Measurements from ENCODE around the gene SARS1. TPM values are rescaled to one million over a fixed set of nuclear protein-coding genes. Genes with fewer than 3 reads are reported as not detected.

Gene SARS1
- total and polyA plus RNA-seq, 2 of the 8 experiments (the other 6 are each of a cell fraction or from before 2014, with no cell fraction given): 83.1 to 146 TPM

DNA sequence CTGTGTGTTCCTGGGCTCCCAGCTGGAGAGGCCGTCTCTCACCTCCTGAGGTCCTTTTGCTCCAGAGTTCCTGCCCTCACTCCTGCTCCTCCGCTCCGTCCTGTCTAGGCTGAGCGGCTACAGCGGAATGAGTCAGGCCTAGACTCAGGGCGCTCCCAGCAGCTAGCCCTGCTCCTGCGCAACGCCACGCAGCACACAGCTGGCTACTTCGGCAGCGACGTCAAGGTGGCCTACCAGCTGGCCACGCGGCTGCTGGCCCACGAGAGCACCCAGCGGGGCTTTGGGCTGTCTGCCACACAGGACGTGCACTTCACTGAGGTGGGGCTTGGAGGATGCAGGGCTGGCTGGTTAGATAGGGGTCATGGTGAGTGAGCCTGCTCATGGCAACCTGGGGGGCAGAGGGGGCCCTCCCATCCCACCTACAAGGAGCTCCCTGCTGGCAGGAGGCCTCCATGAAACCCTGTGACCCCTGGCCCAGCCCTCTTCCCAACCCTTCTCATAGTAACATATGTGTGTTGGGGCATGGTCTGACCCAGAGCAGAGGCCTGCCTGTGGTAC is 54.1 kb downstream of the SARS1 start (continued):
- TF ChIP-seq, protein P1, sequence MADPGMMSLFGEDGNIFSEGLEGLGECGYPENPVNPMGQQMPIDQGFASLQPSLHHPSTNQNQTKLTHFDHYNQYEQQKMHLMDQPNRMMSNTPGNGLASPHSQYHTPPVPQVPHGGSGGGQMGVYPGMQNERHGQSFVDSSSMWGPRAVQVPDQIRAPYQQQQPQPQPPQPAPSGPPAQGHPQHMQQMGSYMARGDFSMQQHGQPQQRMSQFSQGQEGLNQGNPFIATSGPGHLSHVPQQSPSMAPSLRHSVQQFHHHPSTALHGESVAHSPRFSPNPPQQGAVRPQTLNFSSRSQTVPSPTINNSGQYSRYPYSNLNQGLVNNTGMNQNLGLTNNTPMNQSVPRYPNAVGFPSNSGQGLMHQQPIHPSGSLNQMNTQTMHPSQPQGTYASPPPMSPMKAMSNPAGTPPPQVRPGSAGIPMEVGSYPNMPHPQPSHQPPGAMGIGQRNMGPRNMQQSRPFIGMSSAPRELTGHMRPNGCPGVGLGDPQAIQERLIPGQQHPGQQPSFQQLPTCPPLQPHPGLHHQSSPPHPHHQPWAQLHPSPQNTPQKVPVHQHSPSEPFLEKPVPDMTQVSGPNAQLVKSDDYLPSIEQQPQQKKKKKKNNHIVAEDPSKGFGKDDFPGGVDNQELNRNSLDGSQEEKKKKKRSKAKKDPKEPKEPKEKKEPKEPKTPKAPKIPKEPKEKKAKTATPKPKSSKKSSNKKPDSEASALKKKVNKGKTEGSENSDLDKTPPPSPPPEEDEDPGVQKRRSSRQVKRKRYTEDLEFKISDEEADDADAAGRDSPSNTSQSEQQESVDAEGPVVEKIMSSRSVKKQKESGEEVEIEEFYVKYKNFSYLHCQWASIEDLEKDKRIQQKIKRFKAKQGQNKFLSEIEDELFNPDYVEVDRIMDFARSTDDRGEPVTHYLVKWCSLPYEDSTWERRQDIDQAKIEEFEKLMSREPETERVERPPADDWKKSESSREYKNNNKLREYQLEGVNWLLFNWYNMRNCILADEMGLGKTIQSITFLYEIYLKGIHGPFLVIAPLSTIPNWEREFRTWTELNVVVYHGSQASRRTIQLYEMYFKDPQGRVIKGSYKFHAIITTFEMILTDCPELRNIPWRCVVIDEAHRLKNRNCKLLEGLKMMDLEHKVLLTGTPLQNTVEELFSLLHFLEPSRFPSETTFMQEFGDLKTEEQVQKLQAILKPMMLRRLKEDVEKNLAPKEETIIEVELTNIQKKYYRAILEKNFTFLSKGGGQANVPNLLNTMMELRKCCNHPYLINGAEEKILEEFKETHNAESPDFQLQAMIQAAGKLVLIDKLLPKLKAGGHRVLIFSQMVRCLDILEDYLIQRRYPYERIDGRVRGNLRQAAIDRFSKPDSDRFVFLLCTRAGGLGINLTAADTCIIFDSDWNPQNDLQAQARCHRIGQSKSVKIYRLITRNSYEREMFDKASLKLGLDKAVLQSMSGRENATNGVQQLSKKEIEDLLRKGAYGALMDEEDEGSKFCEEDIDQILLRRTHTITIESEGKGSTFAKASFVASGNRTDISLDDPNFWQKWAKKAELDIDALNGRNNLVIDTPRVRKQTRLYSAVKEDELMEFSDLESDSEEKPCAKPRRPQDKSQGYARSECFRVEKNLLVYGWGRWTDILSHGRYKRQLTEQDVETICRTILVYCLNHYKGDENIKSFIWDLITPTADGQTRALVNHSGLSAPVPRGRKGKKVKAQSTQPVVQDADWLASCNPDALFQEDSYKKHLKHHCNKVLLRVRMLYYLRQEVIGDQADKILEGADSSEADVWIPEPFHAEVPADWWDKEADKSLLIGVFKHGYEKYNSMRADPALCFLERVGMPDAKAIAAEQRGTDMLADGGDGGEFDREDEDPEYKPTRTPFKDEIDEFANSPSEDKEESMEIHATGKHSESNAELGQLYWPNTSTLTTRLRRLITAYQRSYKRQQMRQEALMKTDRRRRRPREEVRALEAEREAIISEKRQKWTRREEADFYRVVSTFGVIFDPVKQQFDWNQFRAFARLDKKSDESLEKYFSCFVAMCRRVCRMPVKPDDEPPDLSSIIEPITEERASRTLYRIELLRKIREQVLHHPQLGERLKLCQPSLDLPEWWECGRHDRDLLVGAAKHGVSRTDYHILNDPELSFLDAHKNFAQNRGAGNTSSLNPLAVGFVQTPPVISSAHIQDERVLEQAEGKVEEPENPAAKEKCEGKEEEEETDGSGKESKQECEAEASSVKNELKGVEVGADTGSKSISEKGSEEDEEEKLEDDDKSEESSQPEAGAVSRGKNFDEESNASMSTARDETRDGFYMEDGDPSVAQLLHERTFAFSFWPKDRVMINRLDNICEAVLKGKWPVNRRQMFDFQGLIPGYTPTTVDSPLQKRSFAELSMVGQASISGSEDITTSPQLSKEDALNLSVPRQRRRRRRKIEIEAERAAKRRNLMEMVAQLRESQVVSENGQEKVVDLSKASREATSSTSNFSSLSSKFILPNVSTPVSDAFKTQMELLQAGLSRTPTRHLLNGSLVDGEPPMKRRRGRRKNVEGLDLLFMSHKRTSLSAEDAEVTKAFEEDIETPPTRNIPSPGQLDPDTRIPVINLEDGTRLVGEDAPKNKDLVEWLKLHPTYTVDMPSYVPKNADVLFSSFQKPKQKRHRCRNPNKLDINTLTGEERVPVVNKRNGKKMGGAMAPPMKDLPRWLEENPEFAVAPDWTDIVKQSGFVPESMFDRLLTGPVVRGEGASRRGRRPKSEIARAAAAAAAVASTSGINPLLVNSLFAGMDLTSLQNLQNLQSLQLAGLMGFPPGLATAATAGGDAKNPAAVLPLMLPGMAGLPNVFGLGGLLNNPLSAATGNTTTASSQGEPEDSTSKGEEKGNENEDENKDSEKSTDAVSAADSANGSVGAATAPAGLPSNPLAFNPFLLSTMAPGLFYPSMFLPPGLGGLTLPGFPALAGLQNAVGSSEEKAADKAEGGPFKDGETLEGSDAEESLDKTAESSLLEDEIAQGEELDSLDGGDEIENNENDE (IDR thresholded peaks at IDR 0.05; ENCODE audit: insufficient replicate concordance, low read length): no peak
- TF ChIP-seq SAP30 (IDR thresholded peaks at IDR 0.05; ENCODE audit: insufficient read depth, insufficient replicate concordance, low read length) (no peak), KDM1A (IDR thresholded peaks at IDR 0.05; ENCODE audit: borderline replicate concordance, low read length) (no peak), EP300 (IDR thresholded peaks at IDR 0.05; ENCODE audit: borderline replicate concordance in 1 of 2, low read depth in 2 of 2, low read length in 2 of 2) (no peak), ZNF274 (IDR thresholded peaks at IDR 0.05; ENCODE audit: borderline replicate concordance, extremely low read depth, low read length) (no peak)
